ENCODE data around the gene RERE. TPM values are rescaled to one million over a fixed set of nuclear protein-coding genes. Genes with fewer than 3 reads are reported as not detected.

RERE gene
- total RNA-seq, 1 experiment from 2014 or later = 161 TPM

GRCh38 chr1:8633741-8634501 lies 183.5 kb downstream of the RERE start:
- ATAC-seq (no peak), DNase-seq (ENCODE audit: low spot score) (no peak)
- Mint-ChIP-seq H3K4me3 (no peak overlapping the region), H3K4me1 (peaks cover 38% of the 10 kb centered on the region), H3K36me3 (no peaks in the 10 kb centered on the region), H3K27ac (peak overlapping the region; percentile 3; the same call in 1 of the 2 replicates), H3K27me3 (ENCODE audit: low read depth) (no peaks in the 10 kb centered on the region), H3K9me3 (no peaks in the 10 kb centered on the region)
- TF ChIP-seq ZNF512 (CRISPR knock-in tag; IDR thresholded peaks at IDR 0.05; ENCODE audit: borderline replicate concordance) (no peak), MLX (CRISPR knock-in tag; IDR thresholded peaks at IDR 0.05) (no peak), RORB (CRISPR knock-in tag; IDR thresholded peaks at IDR 0.05) (no peak), HMGA2 (CRISPR knock-in tag; IDR thresholded peaks at IDR 0.05) (no peak), E2F1 (CRISPR knock-in tag; IDR thresholded peaks at IDR 0.05) (no peak)
- CTCF ChIA-PET = interaction anchor here (0.6 kb wide), 1 partner anchor 953 kb away, joined by 4 read pairs; no protein-coding TSS in a partner anchor
- POLR2A ChIA-PET = no interaction called here

- no peak for DNase-seq (ENCODE audit: low spot score)
- H3K9me3 Mint-ChIP-seq = no peaks in the 10 kb centered on the region
- no peaks in the 10 kb centered on the region for H3K36me3 Mint-ChIP-seq
- ChIA-PET CTCF (no interaction called here), POLR2A (no interaction called here)
- no peak for ATAC-seq
- H3K27ac Mint-ChIP-seq = peak overlapping the region; percentile 0; the same call in 1 of the 2 replicates
- no peaks in the 10 kb centered on the region for H3K27me3 Mint-ChIP-seq (ENCODE audit: low read depth)
- peaks cover 50% of the 10 kb centered on the region for H3K4me1 Mint-ChIP-seq
- no peak overlapping the region for H3K4me3 Mint-ChIP-seq
- TF ChIP-seq EMX1 (CRISPR knock-in tag; IDR thresholded peaks at IDR 0.05) (no peak), NR2C2 (CRISPR knock-in tag; IDR thresholded peaks at IDR 0.05) (no peak), ZNF219 (CRISPR knock-in tag; IDR thresholded peaks at IDR 0.05; ENCODE audit: borderline replicate concordance) (no peak), AFF4 (CRISPR knock-in tag; IDR thresholded peaks at IDR 0.05; ENCODE audit: borderline replicate concordance) (no peak), ZNF532 (CRISPR knock-in tag; IDR thresholded peaks at IDR 0.05; ENCODE audit: borderline replicate concordance) (no peak), STAT6 (CRISPR knock-in tag; conservative IDR thresholded peaks at IDR 0.05; ENCODE audit: low read depth) (no peak), ZNF671 (CRISPR knock-in tag; IDR thresholded peaks at IDR 0.05) (no peak), NR1H2 (CRISPR knock-in tag; IDR thresholded peaks at IDR 0.05) (no peak), ZNF423 (CRISPR knock-in tag; IDR thresholded peaks at IDR 0.05) (no peak), ELF4 (CRISPR knock-in tag; IDR thresholded peaks at IDR 0.05; ENCODE audit: low read depth) (no peak), ZBTB43 (CRISPR knock-in tag; IDR thresholded peaks at IDR 0.05) (no peak)
Observed at GRCh38 chr1:8632102-8632501, 185.3 kb downstream of the RERE start.

Data from WTC11 (cell line).